GM21737 (cell line): ENCODE data around the gene BBS9.

Experiments used
- ATAC-seq: cut with Tn5 transposase; IDR thresholded peaks from one replicate; pipeline ENCODE4 v1.9.1; 2021; ENCODE audit warnings: mild to moderate bottlenecking, moderate library complexity; ENCODE audit not compliant: unreplicated experiment

BBS9 gene

DNA sequence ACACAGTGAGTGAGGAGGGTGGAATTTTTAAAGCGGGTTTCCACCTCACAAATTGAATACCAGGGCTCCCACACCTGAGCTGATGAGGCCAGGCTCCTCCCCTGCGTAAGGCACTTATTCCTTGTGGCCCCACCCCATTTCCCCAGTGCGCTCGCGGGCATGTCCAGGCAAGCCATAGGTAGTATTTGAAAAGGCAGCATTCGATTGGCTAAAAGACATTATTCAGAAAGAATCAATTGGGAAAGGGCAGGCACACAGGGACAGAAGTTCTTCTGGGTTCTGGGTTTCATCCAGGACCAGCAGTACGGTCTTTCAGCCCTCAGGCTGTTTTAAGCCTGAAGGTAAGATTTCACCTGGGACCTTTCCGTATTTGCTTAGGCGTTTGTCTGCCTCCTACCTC is 222.3 kb downstream of the BBS9 start:
- ATAC-seq: no peak

DNA sequence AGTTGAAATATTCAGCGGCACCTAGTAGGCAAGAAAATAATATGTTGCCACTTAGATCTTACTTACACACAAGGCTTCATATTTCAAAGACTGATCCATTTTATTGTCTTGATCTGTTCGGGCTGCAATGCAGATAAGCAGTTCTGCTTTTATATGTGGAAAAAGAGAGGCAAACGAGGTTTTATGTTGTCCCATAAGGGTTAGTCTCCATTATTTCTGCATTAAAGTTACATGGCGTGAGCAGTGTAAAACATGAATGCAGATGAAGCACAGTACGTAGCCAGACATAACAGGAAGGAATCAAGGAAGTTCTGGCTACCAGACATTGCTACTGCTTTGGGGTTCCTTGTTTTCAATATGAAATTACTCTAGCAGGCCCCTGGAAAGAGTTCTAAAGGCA is 224.8 kb downstream of the BBS9 start:
- ATAC-seq: no peak

GRCh38 chr7:33355386-33355785 is 226.0 kb downstream of the BBS9 start:
- no peak for ATAC-seq

DNA sequence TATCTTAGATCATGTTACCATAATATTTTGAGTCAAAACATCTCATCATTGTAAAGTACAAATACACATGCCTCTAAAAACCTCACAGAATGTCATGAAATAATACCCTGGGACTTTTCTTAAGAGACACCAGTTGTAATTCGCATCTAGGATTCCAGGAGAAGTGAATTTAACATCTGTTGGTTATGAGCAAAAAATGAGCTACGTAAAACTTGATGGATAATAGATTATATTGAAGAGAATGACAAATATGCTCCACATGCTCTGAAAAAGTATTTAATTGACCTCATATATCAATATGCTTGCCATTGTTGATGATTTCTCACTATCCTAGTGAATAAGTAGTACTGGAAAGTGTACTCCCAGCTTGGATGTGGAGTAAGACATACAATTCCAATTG is 227.0 kb downstream of the BBS9 start:
- ATAC-seq: no peak

GRCh38 chr7:33357846-33358245 is 228.5 kb downstream of the BBS9 start:
- ATAC-seq: no peak

GRCh38 chr7:33369888-33370287 is 240.5 kb downstream of the BBS9 start:
- no peak for ATAC-seq

GRCh38 chr7:33373195-33373594 is 243.8 kb downstream of the BBS9 start:
- no peak for ATAC-seq

GRCh38 chr7:33379891-33380525 is 250.6 kb downstream of the BBS9 start:
- ATAC-seq: no peak

DNA sequence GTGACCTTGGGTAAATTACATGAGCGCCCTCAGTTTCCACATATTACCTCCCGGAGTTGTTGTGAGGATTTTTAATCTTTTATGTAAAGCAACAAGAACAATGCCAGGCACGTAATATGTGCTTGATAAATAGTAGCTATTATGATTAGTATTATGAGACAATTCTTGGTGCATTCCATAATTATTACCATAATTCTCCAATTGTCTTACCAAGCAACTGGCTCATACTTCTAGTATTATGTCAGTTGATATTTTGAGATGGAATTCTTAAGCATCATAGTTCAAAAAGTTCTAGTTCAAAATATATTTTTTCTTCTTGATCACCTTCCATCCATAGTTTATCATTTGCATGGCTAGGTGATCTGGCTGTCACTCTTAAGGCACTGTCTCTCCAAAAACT is 259.0 kb downstream of the BBS9 start:
- no peak for ATAC-seq

DNA sequence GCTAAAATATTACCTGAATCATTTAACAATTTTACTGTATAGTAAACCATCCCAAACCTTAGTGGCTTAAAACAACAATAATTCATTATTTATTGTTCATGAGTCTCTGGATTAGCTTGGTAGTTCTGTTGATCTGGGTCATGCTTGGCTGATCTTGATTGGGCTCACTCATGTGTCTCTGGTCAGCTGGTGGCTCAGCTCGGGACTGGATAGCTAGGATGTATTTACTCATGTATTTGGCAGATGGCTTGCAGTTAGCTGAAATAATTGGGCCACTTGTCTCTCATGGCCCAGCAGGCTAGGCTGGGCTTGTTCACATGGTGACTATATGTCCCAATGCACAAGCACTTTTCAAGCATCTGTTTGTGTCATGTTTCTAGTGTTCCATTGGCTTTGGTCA is 262.8 kb downstream of the BBS9 start:
- no peak for ATAC-seq

- no peak for ATAC-seq
These were observed 264.4 kb downstream of the BBS9 start for GRCh38 chr7:33393770-33394169.

DNA sequence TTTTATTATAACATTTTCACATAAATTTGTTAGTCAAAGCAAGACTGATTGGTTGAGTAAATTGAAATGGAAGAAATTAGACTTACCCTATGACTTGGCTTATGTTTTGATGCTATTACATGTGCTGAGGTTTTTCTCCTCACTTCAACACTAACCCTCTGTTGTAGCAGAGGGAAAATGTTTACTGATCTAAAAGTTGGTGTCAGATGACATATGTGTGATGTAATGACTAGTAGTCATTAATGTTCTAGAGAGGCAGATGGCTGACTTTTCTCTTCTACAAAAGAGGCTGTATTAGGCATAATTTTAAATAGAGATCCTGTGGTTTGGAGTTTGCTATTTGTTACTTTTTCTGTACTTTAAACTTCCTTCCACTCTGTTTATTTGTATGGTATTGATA is 266.0 kb downstream of the BBS9 start:
- ATAC-seq: no peak

DNA sequence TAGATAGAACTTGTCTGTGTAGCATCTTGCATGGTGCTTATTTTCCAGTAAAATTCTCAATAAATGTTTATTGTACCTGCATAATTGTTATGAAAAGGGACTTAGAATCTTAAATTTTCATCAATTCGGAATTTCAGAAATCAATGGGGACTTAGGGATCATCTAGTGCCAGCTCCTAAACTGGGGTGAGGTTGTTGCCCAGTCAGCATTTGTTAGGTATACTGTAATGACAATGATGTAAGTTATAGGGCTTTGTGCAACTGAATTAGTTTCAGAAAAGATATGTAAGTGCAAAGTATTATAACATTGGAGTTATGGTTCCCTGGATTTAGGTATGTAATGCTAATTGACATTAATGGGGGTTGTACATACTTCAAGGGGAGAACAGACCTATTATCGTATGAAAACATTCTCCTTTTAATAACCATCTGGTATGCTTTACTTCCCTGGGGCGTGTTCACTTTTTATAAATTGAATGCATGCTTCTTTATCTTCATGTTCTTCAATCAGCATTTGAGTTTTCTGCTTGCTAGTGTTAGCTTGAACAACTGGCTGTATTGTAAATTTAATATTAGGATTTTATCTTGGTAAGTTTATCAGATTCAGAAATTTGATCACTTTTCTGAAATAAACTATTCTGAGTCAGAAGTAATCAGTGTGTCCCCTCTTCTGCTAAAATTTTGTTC is 270.3 kb downstream of the BBS9 start:
- no peak for ATAC-seq

DNA sequence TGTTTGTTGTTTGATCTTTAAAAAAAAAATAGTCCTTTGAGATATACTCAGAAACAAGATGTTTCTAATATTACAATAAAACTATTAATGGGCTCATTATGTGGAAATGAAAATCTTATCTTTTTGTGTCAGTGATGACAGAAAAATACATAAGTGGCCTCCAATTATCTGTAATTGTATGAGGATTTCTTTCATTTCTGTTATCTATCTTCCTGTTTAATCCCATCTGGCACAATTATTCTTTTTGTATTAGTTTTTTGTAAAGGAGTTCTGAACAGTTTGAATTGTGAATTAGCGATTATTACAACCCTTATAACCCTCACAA is 270.8 kb downstream of the BBS9 start:
- ATAC-seq: no peak

- no peak for ATAC-seq
These were observed 280.9 kb downstream of the BBS9 start for GRCh38 chr7:33410266-33410665.

GRCh38 chr7:33411020-33411419 is 281.7 kb downstream of the BBS9 start:
- ATAC-seq: no peak

GRCh38 chr7:33412331-33412730 is 283.0 kb downstream of the BBS9 start:
- no peak for ATAC-seq

DNA sequence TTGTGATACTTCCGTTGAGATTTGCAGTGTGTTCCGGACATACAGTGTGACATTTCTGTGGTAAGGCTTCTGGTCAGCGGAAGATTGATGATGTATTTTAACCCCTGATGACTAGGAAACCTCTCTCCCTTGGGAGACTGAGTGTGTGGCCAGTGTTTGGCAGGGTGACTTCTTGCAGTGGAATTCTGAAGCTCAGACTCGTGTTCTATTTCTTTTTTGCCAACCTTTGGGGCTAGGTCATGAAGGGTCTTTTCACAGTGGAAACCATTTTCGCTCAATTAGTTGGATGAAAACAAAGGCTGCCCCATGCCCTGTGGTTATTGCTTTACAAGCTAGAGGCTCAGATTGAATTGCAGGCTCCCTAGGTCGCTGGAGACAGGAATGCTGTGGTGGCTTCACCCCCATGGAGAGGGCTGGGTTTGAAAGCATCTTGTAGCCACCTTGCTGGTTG is 288.9 kb downstream of the BBS9 start:
- ATAC-seq: no peak

- ATAC-seq: no peak
These were observed 291.1 kb downstream of the BBS9 start for GRCh38 chr7:33420311-33420940.

DNA sequence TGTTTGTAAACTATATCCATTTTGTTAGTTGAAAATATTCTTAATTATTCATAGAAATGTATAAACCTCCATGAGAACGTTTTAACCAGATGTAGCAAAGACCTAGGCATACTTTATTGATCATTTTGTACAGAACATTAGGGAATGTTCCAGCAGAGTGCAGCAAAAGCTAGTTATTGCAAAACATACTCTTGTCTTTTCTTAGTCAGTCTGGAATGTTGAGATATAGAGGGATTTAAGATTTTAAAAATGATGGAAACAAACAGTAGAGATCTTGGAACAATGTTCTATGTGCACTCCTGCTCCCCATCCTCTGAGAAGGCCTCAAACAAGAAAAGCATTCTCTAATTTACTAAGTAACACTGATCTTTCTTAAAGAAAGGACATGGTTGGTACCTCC is 292.1 kb downstream of the BBS9 start:
- ATAC-seq: no peak

- ATAC-seq: no peak
These were observed 292.8 kb downstream of the BBS9 start for GRCh38 chr7:33422141-33422540.

GRCh38 chr7:33422825-33423645 is 293.7 kb downstream of the BBS9 start:
- ATAC-seq: peak; percentile 45
